ENCODE measurements around the gene LSM10.

DNA sequence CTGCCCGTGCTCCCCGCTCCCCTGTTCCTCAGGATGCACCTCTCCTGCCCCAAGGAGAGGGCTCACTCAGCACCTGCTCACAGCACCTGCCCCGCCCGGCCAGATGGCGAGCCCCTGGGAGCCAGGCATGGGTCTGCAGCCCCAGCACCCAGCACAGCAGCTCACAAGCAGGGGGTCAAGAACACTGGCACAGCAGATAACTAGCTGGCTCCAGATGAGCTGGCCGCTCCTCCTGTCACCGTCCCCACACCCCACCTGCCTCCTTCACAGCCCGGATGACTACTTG is 53.4 kb downstream of the LSM10 start:
- TF ChIP-seq EZH2 (IDR thresholded peaks at IDR 0.05; ENCODE audit: low read length, missing control alignments): no peak
- TF ChIP-seq, protein P1, sequence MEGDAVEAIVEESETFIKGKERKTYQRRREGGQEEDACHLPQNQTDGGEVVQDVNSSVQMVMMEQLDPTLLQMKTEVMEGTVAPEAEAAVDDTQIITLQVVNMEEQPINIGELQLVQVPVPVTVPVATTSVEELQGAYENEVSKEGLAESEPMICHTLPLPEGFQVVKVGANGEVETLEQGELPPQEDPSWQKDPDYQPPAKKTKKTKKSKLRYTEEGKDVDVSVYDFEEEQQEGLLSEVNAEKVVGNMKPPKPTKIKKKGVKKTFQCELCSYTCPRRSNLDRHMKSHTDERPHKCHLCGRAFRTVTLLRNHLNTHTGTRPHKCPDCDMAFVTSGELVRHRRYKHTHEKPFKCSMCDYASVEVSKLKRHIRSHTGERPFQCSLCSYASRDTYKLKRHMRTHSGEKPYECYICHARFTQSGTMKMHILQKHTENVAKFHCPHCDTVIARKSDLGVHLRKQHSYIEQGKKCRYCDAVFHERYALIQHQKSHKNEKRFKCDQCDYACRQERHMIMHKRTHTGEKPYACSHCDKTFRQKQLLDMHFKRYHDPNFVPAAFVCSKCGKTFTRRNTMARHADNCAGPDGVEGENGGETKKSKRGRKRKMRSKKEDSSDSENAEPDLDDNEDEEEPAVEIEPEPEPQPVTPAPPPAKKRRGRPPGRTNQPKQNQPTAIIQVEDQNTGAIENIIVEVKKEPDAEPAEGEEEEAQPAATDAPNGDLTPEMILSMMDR (conservative IDR thresholded peaks at IDR 0.05 in 1 of 2, IDR thresholded peaks at IDR 0.05 in 1 of 2; ENCODE audit: low read depth in 1 of 2, low read length in 2 of 2): no peak
